ENCODE measurements around the gene LSR.

Gene LSR

DNA sequence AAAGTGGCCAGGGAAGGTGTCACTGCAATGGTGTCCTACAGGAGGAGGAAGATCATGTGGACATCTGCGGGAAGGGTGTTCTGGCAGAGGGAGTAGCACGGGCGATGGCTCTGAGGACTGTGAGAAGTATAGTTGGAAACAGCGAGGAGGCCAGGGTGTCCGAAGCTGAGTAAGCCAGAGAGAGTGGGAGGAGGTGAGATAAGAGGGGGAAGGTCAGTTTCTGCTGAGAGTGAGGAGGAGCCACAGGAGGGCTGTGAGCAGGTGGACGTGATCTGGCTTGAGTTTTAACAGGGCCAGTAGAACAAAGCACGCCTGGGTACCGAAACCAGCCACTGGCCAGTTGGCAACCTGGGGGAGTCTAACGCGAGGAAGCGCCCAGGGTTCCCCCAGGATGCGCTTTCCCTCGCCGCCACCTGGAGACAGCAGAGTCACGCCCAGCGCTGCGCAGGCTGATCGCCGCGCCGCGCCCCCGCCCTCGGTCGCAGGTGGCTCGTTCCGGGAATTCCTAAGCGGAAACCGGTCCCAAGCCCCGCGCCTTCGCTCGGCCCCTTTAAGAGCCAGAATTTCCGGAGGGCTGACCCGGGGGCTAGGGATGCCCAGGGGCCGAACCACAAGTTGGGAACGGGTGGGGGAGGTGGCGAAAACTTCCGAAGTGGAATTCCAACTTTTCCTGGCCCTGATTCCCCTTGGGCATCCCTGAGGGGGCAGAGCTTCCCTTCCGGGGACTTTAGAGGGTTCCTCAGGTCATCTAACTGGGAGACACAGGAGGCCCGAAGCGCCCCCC, 1.1 kb upstream of the LSR start:
- DNase-seq (ENCODE audit: low read depth): peak; percentile 38

- DNase-seq (ENCODE audit: low read depth): no peak
These were observed 495 bp downstream of the LSR start for GRCh38 chr19:35249146-35249847.

GRCh38 chr19:35249848-35250711, 1.3 kb downstream of the LSR start:
- DNase-seq (ENCODE audit: low read depth): no peak

- DNase-seq (ENCODE audit: low read depth): no peak
These were observed 2.7 kb downstream of the LSR start for GRCh38 chr19:35251456-35251855.

DNA sequence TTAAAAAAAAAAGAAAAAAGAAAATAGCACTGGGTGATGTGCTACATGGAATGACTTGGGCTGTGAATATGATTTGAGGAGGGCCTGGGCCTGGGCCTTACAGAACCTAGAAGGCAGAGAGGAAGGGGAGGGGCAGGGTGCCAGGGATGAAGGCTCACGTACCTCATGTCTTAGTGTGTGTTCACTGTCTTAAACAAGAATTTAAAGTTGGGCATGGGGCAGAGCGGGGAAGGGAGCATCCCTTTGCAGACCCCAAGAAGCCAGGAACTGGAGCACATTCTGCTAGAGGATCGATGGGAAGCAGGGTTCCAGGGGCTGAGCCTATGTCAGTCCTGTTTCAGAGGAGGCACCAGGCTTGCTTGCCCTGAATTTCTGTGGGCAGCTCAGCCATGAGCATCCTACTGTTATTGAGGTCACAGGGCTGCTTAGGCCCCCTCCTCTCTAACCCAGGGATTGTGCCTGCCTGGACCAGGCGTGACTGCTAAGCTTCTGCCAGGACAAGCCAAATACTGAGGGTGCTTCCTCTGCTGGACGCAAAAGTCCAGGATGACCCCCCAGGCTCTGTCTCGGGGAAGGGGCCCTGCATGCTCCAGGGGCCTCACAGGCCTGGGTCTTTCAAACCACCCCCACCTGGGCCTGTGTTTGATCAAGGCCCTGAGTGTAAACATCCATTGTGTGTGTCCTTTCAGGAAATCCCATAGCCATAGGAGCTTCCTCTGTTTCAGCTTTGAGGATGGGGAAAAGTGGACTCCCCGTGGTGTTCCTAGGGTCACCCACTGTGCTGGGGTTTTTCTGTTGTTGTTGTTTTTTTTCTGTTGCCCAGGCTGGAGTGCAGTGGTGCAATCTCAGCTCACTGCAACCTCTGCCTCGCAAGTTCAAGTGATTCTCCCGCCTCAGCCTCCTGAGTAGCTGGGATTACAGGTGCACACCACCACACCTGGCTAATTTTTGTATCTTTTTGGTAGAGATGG, 4.8 kb downstream of the LSR start:
- DNase-seq (ENCODE audit: low read depth): no peak

DNA sequence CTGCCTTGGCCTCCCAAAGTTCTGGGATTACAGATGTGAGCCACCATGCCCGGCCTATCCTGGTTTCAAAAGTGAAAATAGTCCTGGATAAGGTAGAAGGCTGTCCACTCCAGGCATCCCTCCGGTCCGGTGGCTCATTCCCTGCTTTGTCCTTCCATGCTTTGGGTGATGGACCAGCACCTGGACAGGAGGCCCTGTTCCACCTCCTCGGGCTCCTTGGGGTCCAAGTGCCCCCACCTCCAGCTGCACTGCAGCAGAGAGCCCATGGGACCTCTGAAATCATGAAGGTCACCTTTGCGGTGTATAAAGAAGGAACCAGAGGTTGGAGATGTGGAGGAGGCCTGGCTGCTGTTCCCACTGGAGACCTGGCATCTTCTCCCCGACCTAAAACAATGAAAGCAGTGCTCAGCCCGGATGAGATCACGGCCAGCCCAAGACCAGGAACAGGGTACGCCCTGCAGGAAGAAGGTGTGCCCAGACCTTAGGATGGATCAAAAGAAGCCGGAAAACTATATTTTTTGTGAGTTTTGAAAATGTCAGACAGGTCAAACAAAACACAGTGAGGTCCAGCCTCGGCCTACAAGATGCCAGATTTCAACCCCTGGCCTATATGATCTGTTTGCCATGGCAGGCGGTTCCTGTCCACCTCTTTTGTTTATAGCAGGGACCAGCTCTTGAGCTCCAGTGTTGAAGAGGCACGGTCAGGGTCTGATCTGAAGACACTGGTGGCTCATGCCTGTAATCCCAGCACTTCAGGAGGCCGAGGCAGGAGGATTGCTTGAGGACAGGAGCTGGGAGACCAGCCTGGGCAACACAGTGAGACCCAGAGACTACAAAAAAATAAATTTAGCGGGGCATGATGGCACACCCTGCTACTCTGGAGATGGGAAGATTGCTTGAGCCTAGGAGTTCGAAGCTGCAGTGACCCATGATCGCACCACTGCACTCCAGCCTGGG, 5.8 kb downstream of the LSR start:
- no peak for DNase-seq (ENCODE audit: low read depth)

- DNase-seq (ENCODE audit: low read depth): no peak
These were observed 7.8 kb downstream of the LSR start for GRCh38 chr19:35256566-35256965.

GRCh38 chr19:35257113-35257461, 8.3 kb downstream of the LSR start:
- no peak for DNase-seq (ENCODE audit: low read depth)

GRCh38 chr19:35260694-35261304, 12.0 kb downstream of the LSR start:
- DNase-seq (ENCODE audit: low read depth): no peak

DNA sequence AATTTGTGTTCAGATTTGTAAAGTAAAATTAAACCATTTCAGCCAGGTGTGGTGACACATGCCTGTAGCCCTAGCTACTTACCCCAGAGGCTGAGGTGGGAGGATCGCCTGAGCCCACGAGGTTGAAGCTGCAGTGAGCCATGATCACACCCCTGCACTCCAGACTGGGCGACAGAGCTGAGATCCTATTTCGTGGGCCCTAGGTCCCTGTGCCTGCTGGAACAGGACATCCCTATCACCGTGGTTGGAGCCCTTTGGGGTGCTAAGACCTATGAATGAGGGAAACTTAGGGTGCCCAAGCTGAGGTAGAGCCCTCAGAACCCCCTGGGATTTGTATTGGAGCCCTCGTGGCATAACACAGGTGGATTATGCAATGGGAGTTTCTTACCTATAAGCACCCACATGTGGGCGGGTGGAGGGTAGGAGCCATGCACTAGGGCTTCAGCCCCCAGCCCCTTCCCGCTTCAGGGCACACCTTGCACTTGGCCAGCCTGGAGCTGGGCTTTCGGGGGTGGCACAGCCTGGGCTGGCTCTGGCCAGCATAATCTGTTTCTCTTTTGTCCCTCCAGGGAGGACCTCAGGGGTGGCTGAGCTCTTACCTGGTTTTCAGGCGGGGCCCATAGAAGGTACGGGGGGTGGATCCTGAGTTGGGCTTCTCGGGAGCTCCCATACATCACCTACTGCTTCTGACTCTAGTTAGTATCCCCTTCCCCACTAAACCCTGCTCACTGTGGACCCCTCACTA, 12.7 kb downstream of the LSR start:
- DNase-seq (ENCODE audit: low read depth): no peak

DNA sequence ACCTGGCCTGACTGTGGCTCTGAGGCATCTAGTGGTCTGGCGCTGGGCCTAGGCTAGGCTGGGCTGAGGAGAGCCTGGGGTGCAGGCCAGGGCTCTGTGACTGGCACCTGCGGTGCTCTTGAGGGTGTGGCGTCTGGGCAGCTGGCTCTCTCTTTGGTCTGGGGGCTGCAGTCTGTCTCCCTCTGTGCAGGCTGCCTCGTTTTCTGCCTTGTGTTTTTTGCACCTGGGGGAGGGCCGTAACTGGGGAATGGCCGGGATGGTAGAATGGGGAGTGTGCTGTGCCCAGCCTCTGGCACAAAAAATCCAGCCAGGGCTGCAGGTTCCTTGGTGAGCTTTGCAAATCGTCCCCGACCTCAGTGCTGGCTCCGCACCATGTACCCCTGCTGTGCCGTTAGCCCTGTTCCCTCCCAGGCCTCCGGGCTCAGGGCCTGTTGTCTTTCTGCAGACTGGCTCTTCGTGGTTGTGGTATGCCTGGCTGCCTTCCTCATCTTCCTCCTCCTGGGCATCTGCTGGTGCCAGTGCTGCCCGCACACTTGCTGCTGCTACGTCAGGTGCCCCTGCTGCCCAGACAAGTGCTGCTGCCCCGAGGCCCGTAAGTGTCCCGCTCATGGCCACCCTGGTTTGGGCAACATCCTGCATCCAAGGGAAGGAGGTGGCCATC, 13.4 kb downstream of the LSR start:
- DNase-seq (ENCODE audit: low read depth): no peak

GRCh38 chr19:35264268-35265125, 15.7 kb downstream of the LSR start:
- DNase-seq (ENCODE audit: low read depth): no peak

DNA sequence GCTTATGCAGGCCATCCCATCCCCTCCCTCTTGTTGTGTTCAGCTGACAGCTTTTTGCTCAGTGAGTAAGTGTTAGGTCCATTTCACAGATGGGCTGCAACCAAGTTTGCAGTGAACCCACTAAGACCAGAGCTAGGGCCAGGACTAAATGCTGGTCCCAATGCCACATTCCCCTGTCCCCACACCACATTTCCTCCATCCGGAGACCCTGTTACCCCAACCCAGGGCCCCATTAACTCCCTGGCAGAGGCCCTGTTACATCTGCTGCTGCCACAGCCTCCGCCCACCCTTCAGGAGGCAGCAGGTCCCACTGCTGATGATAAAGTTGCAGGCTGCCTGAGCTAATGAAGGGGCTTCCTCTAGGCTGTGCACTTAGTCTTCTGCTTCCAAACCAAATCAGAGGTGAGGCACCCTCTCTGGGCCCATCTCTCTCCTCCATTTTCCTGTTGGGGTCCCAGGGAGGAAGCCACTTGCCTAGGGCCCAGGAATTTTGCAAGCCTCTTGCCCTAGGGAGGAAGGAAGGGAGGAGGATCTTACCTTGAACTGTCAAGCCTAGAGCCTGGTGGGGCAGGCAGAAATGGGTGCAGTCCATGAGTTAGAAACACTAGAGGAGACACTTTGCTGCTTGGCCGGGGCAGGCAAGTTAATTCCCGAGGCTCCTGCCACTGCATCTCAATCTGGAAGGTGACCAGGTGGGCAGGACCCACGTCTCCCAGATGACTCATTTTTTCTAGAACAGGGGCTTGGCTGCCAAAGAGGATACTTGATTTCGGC, 16.5 kb downstream of the LSR start:
- no peak for DNase-seq (ENCODE audit: low read depth)

DNA sequence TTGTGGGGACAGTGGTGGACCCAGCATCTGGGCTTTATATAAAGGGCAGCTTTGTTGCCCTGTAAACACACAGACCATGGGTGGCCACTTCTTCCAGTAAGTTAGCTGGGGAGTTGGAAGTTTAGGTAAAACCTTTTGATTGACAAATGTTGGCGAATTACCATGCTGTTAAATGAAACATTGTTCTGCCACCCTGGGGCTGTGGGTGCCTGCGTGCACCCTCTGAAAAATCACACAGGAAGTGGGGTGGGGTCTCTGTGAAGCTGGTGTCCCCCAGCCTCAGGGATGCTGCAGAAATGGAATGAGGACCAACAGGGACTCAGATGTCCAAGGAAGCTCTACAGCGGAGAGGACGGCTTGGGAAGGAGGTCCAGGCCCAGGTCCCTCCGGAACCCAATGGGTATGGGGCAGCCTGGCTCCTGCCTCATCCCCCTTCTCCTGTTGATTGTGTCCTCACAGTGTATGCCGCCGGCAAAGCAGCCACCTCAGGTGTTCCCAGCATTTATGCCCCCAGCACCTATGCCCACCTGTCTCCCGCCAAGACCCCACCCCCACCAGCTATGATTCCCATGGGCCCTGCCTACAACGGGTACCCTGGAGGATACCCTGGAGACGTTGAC, 17.2 kb downstream of the LSR start:
- no peak for DNase-seq (ENCODE audit: low read depth)

DNA sequence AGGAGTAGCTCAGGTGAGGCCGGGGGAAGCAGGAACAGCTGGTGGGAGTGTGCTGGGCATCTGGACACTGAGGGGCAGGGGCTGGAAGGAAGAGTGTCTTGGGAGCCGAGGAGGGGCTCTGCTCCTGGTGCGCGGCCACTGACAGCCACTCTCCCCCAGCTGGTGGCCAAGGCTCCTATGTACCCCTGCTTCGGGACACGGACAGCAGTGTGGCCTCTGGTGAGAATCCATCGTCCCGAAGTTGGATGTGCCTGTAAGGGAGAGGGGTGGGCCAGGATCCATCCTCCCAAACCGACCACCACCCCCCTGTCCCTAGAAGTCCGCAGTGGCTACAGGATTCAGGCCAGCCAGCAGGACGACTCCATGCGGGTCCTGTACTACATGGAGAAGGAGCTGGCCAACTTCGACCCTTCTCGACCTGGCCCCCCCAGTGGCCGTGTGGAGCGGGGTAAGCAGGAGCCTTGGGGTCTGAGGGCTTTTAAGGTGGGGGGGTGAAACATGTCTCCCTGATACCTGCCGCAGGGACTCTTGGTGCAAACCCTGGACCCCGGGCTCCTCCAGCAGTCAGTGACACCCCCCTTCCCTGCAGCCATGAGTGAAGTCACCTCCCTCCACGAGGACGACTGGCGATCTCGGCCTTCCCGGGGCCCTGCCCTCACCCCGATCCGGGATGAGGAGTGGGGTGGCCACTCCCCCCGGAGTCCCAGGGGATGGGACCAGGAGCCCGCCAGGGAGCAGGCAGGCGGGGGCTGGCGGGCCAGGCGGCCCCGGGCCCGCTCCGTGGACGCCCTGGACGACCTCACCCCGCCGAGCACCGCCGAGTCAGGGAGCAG, 17.9 kb downstream of the LSR start:
- DNase-seq (ENCODE audit: low read depth): no peak
